ENCODE measurements around the gene CASQ2.

CASQ2 gene

GRCh38 chr1:115669886-115670285, 98.6 kb downstream of the CASQ2 start:
- no peak for TF ChIP-seq CTCF (IDR thresholded peaks at IDR 0.05; ENCODE audit: extremely low read depth, insufficient read depth, missing control alignments)
- no peak for DNase-seq (ENCODE audit: low spot score)
- in situ Hi-C loops (cut with MboI; ENCODE audit: low pct_unique_long_range_greater_than_20kb, low sequenced_read_pairs, unreplicated experiment): no loop called here

- no peak for DNase-seq (ENCODE audit: low spot score)
- TF ChIP-seq CTCF (IDR thresholded peaks at IDR 0.05; ENCODE audit: extremely low read depth, insufficient read depth, missing control alignments): no peak
- in situ Hi-C loops (cut with MboI; ENCODE audit: low pct_unique_long_range_greater_than_20kb, low sequenced_read_pairs, unreplicated experiment): no loop called here
Observed at GRCh38 chr1:115669002-115669673, 99.4 kb downstream of the CASQ2 start.

- DNase-seq (ENCODE audit: low spot score): no peak
- no peak for TF ChIP-seq CTCF (IDR thresholded peaks at IDR 0.05; ENCODE audit: extremely low read depth, insufficient read depth, missing control alignments)
Observed at GRCh38 chr1:115668579-115668978, 99.9 kb downstream of the CASQ2 start.

GRCh38 chr1:115666702-115667101, 101.8 kb downstream of the CASQ2 start:
- no peak for TF ChIP-seq CTCF (IDR thresholded peaks at IDR 0.05; ENCODE audit: extremely low read depth, insufficient read depth, missing control alignments)
- in situ Hi-C loops (cut with MboI; ENCODE audit: low pct_unique_long_range_greater_than_20kb, low sequenced_read_pairs, unreplicated experiment): no loop called here
- DNase-seq (ENCODE audit: low spot score): no peak

More at GRCh38 chr1:115668579-115668978, 99.9 kb downstream of the CASQ2 start:
- in situ Hi-C loops (cut with MboI; ENCODE audit: low pct_unique_long_range_greater_than_20kb, low sequenced_read_pairs, unreplicated experiment): no loop called here

GRCh38 chr1:115666206-115666605, 102.3 kb downstream of the CASQ2 start:
- in situ Hi-C loops (cut with MboI; ENCODE audit: low pct_unique_long_range_greater_than_20kb, low sequenced_read_pairs, unreplicated experiment): no loop called here
- no peak for DNase-seq (ENCODE audit: low spot score)
- TF ChIP-seq CTCF (IDR thresholded peaks at IDR 0.05; ENCODE audit: extremely low read depth, insufficient read depth, missing control alignments): no peak

GRCh38 chr1:115665319-115666096, 103.0 kb downstream of the CASQ2 start:
- no peak for TF ChIP-seq CTCF (IDR thresholded peaks at IDR 0.05; ENCODE audit: extremely low read depth, insufficient read depth, missing control alignments)
- no peak for DNase-seq (ENCODE audit: low spot score)
- in situ Hi-C loops (cut with MboI; ENCODE audit: low pct_unique_long_range_greater_than_20kb, low sequenced_read_pairs, unreplicated experiment): no loop called here

All from GM13977 (cell line).